IPS DF 6.9 (cell line): ENCODE results near the gene SLC10A1.
A peak's percentile ranks its signal among the peaks of the same experiment; 100 is the strongest.

Source experiments
- DNase-seq: peaks from one replicate; pipeline ENCODE4 v3.0.0-alpha.2; 2013; ENCODE audit warnings: low read depth, low spot score
- H3K27ac ChIP-seq: one replicate; pipeline ENCODE4 v1.5.1; 2013; ENCODE audit warnings: low read length, control low read depth
- H3K27me3 ChIP-seq: 2 replicates; pipeline ENCODE4 v1.6.1; 2013; ENCODE audit warnings: mild to moderate bottlenecking, low read length; ENCODE audit not compliant: control insufficient read depth, insufficient read depth
- H3K36me3 ChIP-seq: 2 replicates; pipeline ENCODE4 v1.6.1; 2013; ENCODE audit warnings: low read length; ENCODE audit not compliant: control insufficient read depth, insufficient read depth
- H3K4me1 ChIP-seq: 2 replicates; pipeline ENCODE4 v1.6.1; 2013; ENCODE audit warnings: low read length; ENCODE audit not compliant: control insufficient read depth, insufficient read depth
- H3K4me3 ChIP-seq: 2 replicates; pipeline ENCODE4 v1.5.1; 2013; ENCODE audit warnings: mild to moderate bottlenecking, low read length
- H3K9me3 ChIP-seq: 2 replicates; pipeline ENCODE4 v1.6.1; 2013; ENCODE audit warnings: low read length, inconsistent platforms; ENCODE audit not compliant: control insufficient read depth, insufficient read depth
- WGBS: extraction: QIAGEN DNeasy Blood & Tissue Kit; methylation state at CpG from one replicate; pipeline ENCODE4 v1.1.7; 2013; ENCODE audit warnings: mixed read lengths, missing lambda C conversion rate; ENCODE audit not compliant: insufficient read length, insufficient coverage; 5-methylcytosine and 5-hydroxymethylcytosine counted together

Gene SLC10A1

GRCh38 chr14:69771136-69771535 lies 25.9 kb downstream of the SLC10A1 start:
- H3K36me3 ChIP-seq = peaks cover 32% of the 10 kb centered on the region
- no peaks in the 10 kb centered on the region; the same call in 1 of the 2 replicates for H3K4me1 ChIP-seq
- no CpG with 5 or more reads among the region's 16 CpGs for WGBS
- H3K4me3 ChIP-seq = no peak overlapping the region
- DNase-seq = no peak
- H3K9me3 ChIP-seq = no peaks in the 10 kb centered on the region
- H3K27ac ChIP-seq = no peak overlapping the region
- no peaks in the 10 kb centered on the region for H3K27me3 ChIP-seq

GRCh38 chr14:69770559-69770958 lies 26.5 kb downstream of the SLC10A1 start:
- Histone ChIP-seq H3K4me3 (no peak overlapping the region), H3K27ac (no peak overlapping the region), H3K36me3 (peaks cover 32% of the 10 kb centered on the region), H3K9me3 (no peaks in the 10 kb centered on the region), H3K4me1 (no peaks in the 10 kb centered on the region; the same call in 1 of the 2 replicates), H3K27me3 (no peaks in the 10 kb centered on the region)
- DNase-seq = no peak
- no CpG with 5 or more reads among the region's 3 CpGs for WGBS

- peaks cover 32% of the 10 kb centered on the region for H3K36me3 ChIP-seq
- no peaks in the 10 kb centered on the region for H3K9me3 ChIP-seq
- no peaks in the 10 kb centered on the region for H3K27me3 ChIP-seq
- no peaks in the 10 kb centered on the region; the same call in 1 of the 2 replicates for H3K4me1 ChIP-seq
- H3K4me3 ChIP-seq = no peak overlapping the region
- no peak overlapping the region for H3K27ac ChIP-seq
- no CpG with 5 or more reads among the region's 22 CpGs for WGBS
- DNase-seq = no peak
These were observed 27.4 kb downstream of the SLC10A1 start for GRCh38 chr14:69769623-69770022.

GRCh38 chr14:69768873-69769272 lies 28.2 kb downstream of the SLC10A1 start:
- Histone ChIP-seq H3K4me1 (no peaks in the 10 kb centered on the region; the same call in 1 of the 2 replicates), H3K9me3 (no peaks in the 10 kb centered on the region), H3K4me3 (no peak overlapping the region), H3K27me3 (no peaks in the 10 kb centered on the region), H3K36me3 (peaks cover 32% of the 10 kb centered on the region), H3K27ac (no peak overlapping the region)
- WGBS = no CpG with 5 or more reads among the region's 8 CpGs
- no peak for DNase-seq

- Histone ChIP-seq H3K27ac (no peak overlapping the region), H3K27me3 (no peaks in the 10 kb centered on the region), H3K4me3 (peak overlapping the region; percentile 96), H3K9me3 (no peaks in the 10 kb centered on the region), H3K36me3 (peaks cover 30% of the 10 kb centered on the region), H3K4me1 (no peaks in the 10 kb centered on the region; the same call in 1 of the 2 replicates)
- no CpG with 5 or more reads among the region's 54 CpGs for WGBS
- DNase-seq = peak; percentile 64
These were observed 29.6 kb downstream of the SLC10A1 start for GRCh38 chr14:69767369-69767999.

GRCh38 chr14:69766984-69767368 lies 30.1 kb downstream of the SLC10A1 start, which contains the start of gene SRSF5:
Gene SRSF5 (plus strand): TSS chr14:69767142. CDS start chr14:69768157, 1,015 bp downstream.
- no peaks in the 10 kb centered on the region for H3K27me3 ChIP-seq
- no peaks in the 10 kb centered on the region for H3K9me3 ChIP-seq
- no peak within 1 kb of the TSS for H3K27ac ChIP-seq
- peak; percentile 93 for DNase-seq
- H3K4me3 ChIP-seq = peak within 1 kb of the TSS; percentile 96
- WGBS = no CpG with 5 or more reads among the region's 31 CpGs
- peaks cover 26% of the 10 kb centered on the region for H3K36me3 ChIP-seq
- no peaks in the 10 kb centered on the region; the same call in 1 of the 2 replicates for H3K4me1 ChIP-seq

GRCh38 chr14:69763761-69764510 lies 33.1 kb downstream of the SLC10A1 start:
- no peak for DNase-seq
- Histone ChIP-seq H3K4me3 (no peak overlapping the region), H3K4me1 (no peaks in the 10 kb centered on the region; the same call in 1 of the 2 replicates), H3K27me3 (no peaks in the 10 kb centered on the region), H3K9me3 (no peaks in the 10 kb centered on the region; the same call in 1 of the 2 replicates), H3K27ac (no peak overlapping the region), H3K36me3 (peaks cover 8% of the 10 kb centered on the region; the same call in 1 of the 2 replicates)
- WGBS = no CpG with 5 or more reads among the region's 6 CpGs

- WGBS = no CpG with 5 or more reads among the region's 1 CpG
These were observed 36.2 kb downstream of the SLC10A1 start for GRCh38 chr14:69760810-69761209.

GRCh38 chr14:69756298-69756697 lies 40.7 kb downstream of the SLC10A1 start:
- Histone ChIP-seq H3K27ac (no peak overlapping the region), H3K36me3 (no peaks in the 10 kb centered on the region), H3K27me3 (no peaks in the 10 kb centered on the region), H3K4me3 (no peak overlapping the region), H3K9me3 (no peaks in the 10 kb centered on the region; the same call in 1 of the 2 replicates), H3K4me1 (no peaks in the 10 kb centered on the region)
- DNase-seq = no peak
- WGBS = no CpG with 5 or more reads among the region's 3 CpGs

More at GRCh38 chr14:69760810-69761209, 36.2 kb downstream of the SLC10A1 start:
- H3K27me3 ChIP-seq = no peaks in the 10 kb centered on the region
- no peaks in the 10 kb centered on the region for H3K36me3 ChIP-seq
- no peak for DNase-seq
- no peaks in the 10 kb centered on the region; the same call in 1 of the 2 replicates for H3K9me3 ChIP-seq
- no peak overlapping the region for H3K4me3 ChIP-seq
- H3K4me1 ChIP-seq = no peaks in the 10 kb centered on the region
- no peak overlapping the region for H3K27ac ChIP-seq

GRCh38 chr14:69755784-69756183 lies 41.3 kb downstream of the SLC10A1 start:
- Histone ChIP-seq H3K27me3 (no peaks in the 10 kb centered on the region), H3K36me3 (no peaks in the 10 kb centered on the region), H3K9me3 (no peaks in the 10 kb centered on the region), H3K4me1 (no peaks in the 10 kb centered on the region), H3K4me3 (no peak overlapping the region), H3K27ac (no peak overlapping the region)
- no peak for DNase-seq
- whole genome bisulfite sequencing = no CpG with 5 or more reads among the region's 2 CpGs
